ENCODE measurements around the gene HES5.

Gene HES5

GRCh38 chr1:2544093-2544874, 14.2 kb upstream of the HES5 start:
- Histone ChIP-seq H3F3A (ENCODE audit: control insufficient read depth, insufficient read depth) (peaks cover 20% of the 10 kb centered on the region), H3K27me3 (ENCODE audit: control insufficient read depth, low read length) (peaks cover 24% of the 10 kb centered on the region), H3K79me2 (ENCODE audit: control insufficient read depth, low read length) (peaks cover 6% of the 10 kb centered on the region; the same call in 1 of the 2 replicates), H3K4me2 (ENCODE audit: low read length) (no peak overlapping the region), H3K4me3 (ENCODE audit: low read length) (no peak overlapping the region), H3K9me3 (ENCODE audit: control insufficient read depth, insufficient read depth, low read length) (no peaks in the 10 kb centered on the region), H4K20me1 (ENCODE audit: control insufficient read depth, insufficient read depth, low read depth, low read length) (no peaks in the 10 kb centered on the region), H3K4me1 (ENCODE audit: control insufficient read depth, low read length) (peaks cover 33% of the 10 kb centered on the region), H3K27ac (ENCODE audit: low read depth, low read length) (no peak overlapping the region), H3K36me3 (ENCODE audit: control insufficient read depth, low read length) (no peaks in the 10 kb centered on the region), H3K9me2 (replicated peaks; ENCODE audit: control insufficient read depth, low read length) (no peaks in the 10 kb centered on the region)
- TF ChIP-seq EZH2phosphoT487 (IDR thresholded peaks at IDR 0.05; ENCODE audit: borderline replicate concordance, low read length) (no peak), CTCF (IDR thresholded peaks at IDR 0.05; ENCODE audit: low read depth, low read length, poor library complexity, severe bottlenecking) (no peak)

GRCh38 chr1:2543543-2544092, 13.6 kb upstream of the HES5 start:
- Histone ChIP-seq H3K79me2 (ENCODE audit: control insufficient read depth, low read length) (peaks cover 6% of the 10 kb centered on the region; the same call in 1 of the 2 replicates), H3K4me1 (ENCODE audit: control insufficient read depth, low read length) (peaks cover 26% of the 10 kb centered on the region), H3K9me2 (replicated peaks; ENCODE audit: control insufficient read depth, low read length) (no peaks in the 10 kb centered on the region), H3K9me3 (ENCODE audit: control insufficient read depth, insufficient read depth, low read length) (no peaks in the 10 kb centered on the region), H3K27me3 (ENCODE audit: control insufficient read depth, low read length) (peaks cover 29% of the 10 kb centered on the region), H4K20me1 (ENCODE audit: control insufficient read depth, insufficient read depth, low read depth, low read length) (no peaks in the 10 kb centered on the region), H3K36me3 (ENCODE audit: control insufficient read depth, low read length) (no peaks in the 10 kb centered on the region), H3K27ac (ENCODE audit: low read depth, low read length) (no peak overlapping the region), H3F3A (ENCODE audit: control insufficient read depth, insufficient read depth) (peaks cover 13% of the 10 kb centered on the region), H3K4me2 (ENCODE audit: low read length) (no peak overlapping the region), H3K4me3 (ENCODE audit: low read length) (no peak overlapping the region)
- TF ChIP-seq EZH2phosphoT487 (IDR thresholded peaks at IDR 0.05; ENCODE audit: borderline replicate concordance, low read length), result no peak
- no peak for TF ChIP-seq CTCF (IDR thresholded peaks at IDR 0.05; ENCODE audit: low read depth, low read length, poor library complexity, severe bottlenecking)

- Histone ChIP-seq H3K4me3 (ENCODE audit: low read length) (no peak overlapping the region), H4K20me1 (ENCODE audit: control insufficient read depth, insufficient read depth, low read depth, low read length) (no peaks in the 10 kb centered on the region), H3K4me1 (ENCODE audit: control insufficient read depth, low read length) (peaks cover 14% of the 10 kb centered on the region), H3K9me2 (replicated peaks; ENCODE audit: control insufficient read depth, low read length) (no peaks in the 10 kb centered on the region), H3K9me3 (ENCODE audit: control insufficient read depth, insufficient read depth, low read length) (no peaks in the 10 kb centered on the region), H3F3A (ENCODE audit: control insufficient read depth, insufficient read depth) (peaks cover 2% of the 10 kb centered on the region), H3K79me2 (ENCODE audit: control insufficient read depth, low read length) (peaks cover 4% of the 10 kb centered on the region; the same call in 1 of the 2 replicates), H3K36me3 (ENCODE audit: control insufficient read depth, low read length) (no peaks in the 10 kb centered on the region), H3K27ac (ENCODE audit: low read depth, low read length) (no peak overlapping the region), H3K4me2 (ENCODE audit: low read length) (no peak overlapping the region), H3K27me3 (ENCODE audit: control insufficient read depth, low read length) (peaks cover 29% of the 10 kb centered on the region)
- TF ChIP-seq EZH2phosphoT487 (IDR thresholded peaks at IDR 0.05; ENCODE audit: borderline replicate concordance, low read length), result no peak
- no peak for TF ChIP-seq CTCF (IDR thresholded peaks at IDR 0.05; ENCODE audit: low read depth, low read length, poor library complexity, severe bottlenecking)
Measured at GRCh38 chr1:2542246-2542915, 12.3 kb upstream of the HES5 start.
